ENCODE measurements around the gene PSTPIP2.

DNA sequence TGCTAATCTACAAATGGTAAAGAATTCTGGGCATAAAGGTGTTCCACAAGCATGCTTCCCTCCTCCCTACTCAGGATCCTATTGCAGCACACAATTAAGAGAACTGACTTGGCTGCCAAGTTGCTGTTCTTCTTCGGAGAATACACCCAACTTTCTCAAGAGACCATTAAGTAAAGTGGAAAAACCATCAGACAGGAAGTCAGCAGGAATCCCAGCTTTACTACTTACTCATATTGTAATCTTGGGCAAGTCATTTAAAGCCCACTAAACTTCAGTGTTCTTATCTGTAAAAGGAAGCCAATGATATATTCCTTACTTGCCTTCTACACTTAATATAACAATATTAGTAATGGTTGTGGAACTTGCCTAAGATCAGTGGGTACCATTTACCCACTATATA lies 37.8 kb downstream of the PSTPIP2 start:
- no peak for TF ChIP-seq CTCF (IDR thresholded peaks at IDR 0.05; ENCODE audit: low read depth, low read length, missing input control)
- TF ChIP-seq EGR1 (IDR thresholded peaks at IDR 0.05; ENCODE audit: low read depth in 2 of 2) = no peak
- TF ChIP-seq RAD21 (IDR thresholded peaks at IDR 0.05) = no peak
- TF ChIP-seq HNF4G (IDR thresholded peaks at IDR 0.05) = no peak
- no peak for TF ChIP-seq GABPA (IDR thresholded peaks at IDR 0.05 in 1 of 2, conservative IDR thresholded peaks at IDR 0.05 in 1 of 2)
- TF ChIP-seq JUND (IDR thresholded peaks at IDR 0.05) = no peak
- no peak for TF ChIP-seq RXRA (IDR thresholded peaks at IDR 0.05)
- TF ChIP-seq, protein P1, sequence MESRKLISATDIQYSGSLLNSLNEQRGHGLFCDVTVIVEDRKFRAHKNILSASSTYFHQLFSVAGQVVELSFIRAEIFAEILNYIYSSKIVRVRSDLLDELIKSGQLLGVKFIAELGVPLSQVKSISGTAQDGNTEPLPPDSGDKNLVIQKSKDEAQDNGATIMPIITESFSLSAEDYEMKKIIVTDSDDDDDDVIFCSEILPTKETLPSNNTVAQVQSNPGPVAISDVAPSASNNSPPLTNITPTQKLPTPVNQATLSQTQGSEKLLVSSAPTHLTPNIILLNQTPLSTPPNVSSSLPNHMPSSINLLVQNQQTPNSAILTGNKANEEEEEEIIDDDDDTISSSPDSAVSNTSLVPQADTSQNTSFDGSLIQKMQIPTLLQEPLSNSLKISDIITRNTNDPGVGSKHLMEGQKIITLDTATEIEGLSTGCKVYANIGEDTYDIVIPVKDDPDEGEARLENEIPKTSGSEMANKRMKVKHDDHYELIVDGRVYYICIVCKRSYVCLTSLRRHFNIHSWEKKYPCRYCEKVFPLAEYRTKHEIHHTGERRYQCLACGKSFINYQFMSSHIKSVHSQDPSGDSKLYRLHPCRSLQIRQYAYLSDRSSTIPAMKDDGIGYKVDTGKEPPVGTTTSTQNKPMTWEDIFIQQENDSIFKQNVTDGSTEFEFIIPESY (IDR thresholded peaks at IDR 0.05) = no peak
- TF ChIP-seq, protein P2, sequence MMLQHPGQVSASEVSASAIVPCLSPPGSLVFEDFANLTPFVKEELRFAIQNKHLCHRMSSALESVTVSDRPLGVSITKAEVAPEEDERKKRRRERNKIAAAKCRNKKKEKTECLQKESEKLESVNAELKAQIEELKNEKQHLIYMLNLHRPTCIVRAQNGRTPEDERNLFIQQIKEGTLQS (IDR thresholded peaks at IDR 0.05) = no peak
- no peak for TF ChIP-seq MAX (IDR thresholded peaks at IDR 0.05)
- TF ChIP-seq, protein P3, sequence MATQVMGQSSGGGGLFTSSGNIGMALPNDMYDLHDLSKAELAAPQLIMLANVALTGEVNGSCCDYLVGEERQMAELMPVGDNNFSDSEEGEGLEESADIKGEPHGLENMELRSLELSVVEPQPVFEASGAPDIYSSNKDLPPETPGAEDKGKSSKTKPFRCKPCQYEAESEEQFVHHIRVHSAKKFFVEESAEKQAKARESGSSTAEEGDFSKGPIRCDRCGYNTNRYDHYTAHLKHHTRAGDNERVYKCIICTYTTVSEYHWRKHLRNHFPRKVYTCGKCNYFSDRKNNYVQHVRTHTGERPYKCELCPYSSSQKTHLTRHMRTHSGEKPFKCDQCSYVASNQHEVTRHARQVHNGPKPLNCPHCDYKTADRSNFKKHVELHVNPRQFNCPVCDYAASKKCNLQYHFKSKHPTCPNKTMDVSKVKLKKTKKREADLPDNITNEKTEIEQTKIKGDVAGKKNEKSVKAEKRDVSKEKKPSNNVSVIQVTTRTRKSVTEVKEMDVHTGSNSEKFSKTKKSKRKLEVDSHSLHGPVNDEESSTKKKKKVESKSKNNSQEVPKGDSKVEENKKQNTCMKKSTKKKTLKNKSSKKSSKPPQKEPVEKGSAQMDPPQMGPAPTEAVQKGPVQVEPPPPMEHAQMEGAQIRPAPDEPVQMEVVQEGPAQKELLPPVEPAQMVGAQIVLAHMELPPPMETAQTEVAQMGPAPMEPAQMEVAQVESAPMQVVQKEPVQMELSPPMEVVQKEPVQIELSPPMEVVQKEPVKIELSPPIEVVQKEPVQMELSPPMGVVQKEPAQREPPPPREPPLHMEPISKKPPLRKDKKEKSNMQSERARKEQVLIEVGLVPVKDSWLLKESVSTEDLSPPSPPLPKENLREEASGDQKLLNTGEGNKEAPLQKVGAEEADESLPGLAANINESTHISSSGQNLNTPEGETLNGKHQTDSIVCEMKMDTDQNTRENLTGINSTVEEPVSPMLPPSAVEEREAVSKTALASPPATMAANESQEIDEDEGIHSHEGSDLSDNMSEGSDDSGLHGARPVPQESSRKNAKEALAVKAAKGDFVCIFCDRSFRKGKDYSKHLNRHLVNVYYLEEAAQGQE (IDR thresholded peaks at IDR 0.05) = no peak
- TF ChIP-seq FOXA1 (IDR thresholded peaks at IDR 0.05) = no peak
- TF ChIP-seq YY1 (IDR thresholded peaks at IDR 0.05) = no peak
